Ovary (tissue), 3 donors: ENCODE measurements around the gene LDB2.

ENCODE experiments used
- POLR2A ChIP-seq: fragments of 450-650 bp; IDR thresholded peaks from one replicate; pipeline ENCODE4 v1.6.1; 2017; ENCODE audit warnings: antibody characterized with exemption, mild to moderate bottlenecking, moderate library complexity
- TF ChIP-seq, protein P1 (sequence below), 3 donors: fragments of 450-650 bp in 2 of 3; fragments of 200-600 bp in 1 of 3; IDR thresholded peaks; one replicate each; pipeline versions ENCODE4 v1.5.1 to v1.8.0; 2016 to 2022; ENCODE audit warnings: antibody characterized with exemption in 3 of 3, mild to moderate bottlenecking in 1 of 3
- donor health status: DM: no; HTN: no; CAD: no.

DNA sequence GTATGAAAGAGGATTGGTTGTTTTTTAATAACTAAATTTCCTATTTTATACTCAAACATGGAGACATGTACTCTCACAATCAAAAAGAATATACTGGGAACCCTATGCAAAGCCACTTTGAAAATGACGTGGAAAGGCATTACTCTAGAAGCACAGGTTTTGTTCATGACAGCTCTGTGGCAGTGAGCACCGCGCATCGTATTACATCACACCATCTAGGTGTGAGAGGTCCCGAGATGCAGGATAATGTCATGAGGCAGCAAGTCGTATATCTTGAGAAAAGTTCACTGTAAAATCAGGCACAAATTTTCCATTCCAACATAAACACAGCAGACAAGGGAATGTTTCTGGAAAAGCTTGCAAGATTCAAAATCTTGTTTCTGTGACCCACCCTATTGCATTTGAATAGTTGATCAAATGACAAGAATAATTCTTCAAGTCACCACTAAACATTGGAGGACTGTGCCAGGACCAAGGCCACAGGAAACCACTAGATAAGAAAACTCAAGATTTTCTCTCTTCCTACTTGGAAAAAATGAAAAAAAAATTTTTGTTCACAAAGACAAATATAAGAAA is 127.6 kb downstream of the LDB2 start:
- TF ChIP-seq, protein P1, sequence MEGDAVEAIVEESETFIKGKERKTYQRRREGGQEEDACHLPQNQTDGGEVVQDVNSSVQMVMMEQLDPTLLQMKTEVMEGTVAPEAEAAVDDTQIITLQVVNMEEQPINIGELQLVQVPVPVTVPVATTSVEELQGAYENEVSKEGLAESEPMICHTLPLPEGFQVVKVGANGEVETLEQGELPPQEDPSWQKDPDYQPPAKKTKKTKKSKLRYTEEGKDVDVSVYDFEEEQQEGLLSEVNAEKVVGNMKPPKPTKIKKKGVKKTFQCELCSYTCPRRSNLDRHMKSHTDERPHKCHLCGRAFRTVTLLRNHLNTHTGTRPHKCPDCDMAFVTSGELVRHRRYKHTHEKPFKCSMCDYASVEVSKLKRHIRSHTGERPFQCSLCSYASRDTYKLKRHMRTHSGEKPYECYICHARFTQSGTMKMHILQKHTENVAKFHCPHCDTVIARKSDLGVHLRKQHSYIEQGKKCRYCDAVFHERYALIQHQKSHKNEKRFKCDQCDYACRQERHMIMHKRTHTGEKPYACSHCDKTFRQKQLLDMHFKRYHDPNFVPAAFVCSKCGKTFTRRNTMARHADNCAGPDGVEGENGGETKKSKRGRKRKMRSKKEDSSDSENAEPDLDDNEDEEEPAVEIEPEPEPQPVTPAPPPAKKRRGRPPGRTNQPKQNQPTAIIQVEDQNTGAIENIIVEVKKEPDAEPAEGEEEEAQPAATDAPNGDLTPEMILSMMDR (IDR thresholded peaks at IDR 0.05), result no peak
- no peak for TF ChIP-seq POLR2A
